Thyroid gland (tissue), 4 donors: Measurements from ENCODE around the gene SVBP.

Experiments
- CTCF ChIP-seq, 6 experiments: fragments of 200-600 bp in 3 of 6; fragments of 450-650 bp in 3 of 6; sonication (generic) in 3 of 6; IDR thresholded peaks; one replicate each; pipeline ENCODE4 v1.5.1; 2016 to 2019; ENCODE audit warnings: antibody characterized with exemption in 6 of 6, mild to moderate bottlenecking in 2 of 6, inconsistent platforms in 1 of 6, moderate library complexity in 1 of 6
- POLR2A ChIP-seq, 2 donors: fragments of 450-650 bp; IDR thresholded peaks; one replicate each; pipeline ENCODE4 v1.6.1; 2017; ENCODE audit warnings: antibody characterized with exemption in 2 of 2, mild to moderate bottlenecking in 2 of 2, moderate library complexity in 1 of 2

DNA sequence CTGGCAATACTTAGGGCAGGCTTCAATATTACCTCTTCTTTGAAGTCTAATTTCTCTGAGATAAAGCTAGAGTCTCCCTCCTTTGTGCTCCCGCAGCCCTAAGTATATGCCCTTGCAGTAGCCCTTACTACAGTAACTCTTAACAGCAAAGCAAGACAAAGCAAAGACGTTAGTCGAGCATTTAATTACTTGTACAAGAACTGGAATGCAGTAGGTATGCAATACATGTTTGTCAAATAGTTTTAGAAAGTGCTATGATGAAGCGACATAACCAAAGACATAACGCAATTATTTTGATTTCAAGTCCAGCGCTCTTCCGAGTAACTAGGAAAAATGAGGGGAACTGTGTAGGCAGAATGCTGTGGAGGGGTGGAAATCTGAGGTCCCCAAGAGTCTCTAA, 51.9 kb downstream of the SVBP start:
- TF ChIP-seq CTCF (IDR thresholded peaks at IDR 0.05): no peak
- no peak for TF ChIP-seq POLR2A (IDR thresholded peaks at IDR 0.05)
